CD14-positive monocyte (primary cell): Measurements from ENCODE around the gene RPS6KA4. TPM values are rescaled to one million over a fixed set of nuclear protein-coding genes. Genes with fewer than 3 reads are reported as not detected.

ENCODE experiments used
- DNase-seq, 3 donors: peaks; one replicate each; pipeline ENCODE4 v3.0.0-alpha.2; 2011 to 2022
- H2AFZ ChIP-seq: 2 replicates; pipeline ENCODE4 v1.6.0; 2012; ENCODE audit warnings: mild to moderate bottlenecking, low read depth, low read length, inconsistent platforms; ENCODE audit not compliant: insufficient read depth, poor library complexity, severe bottlenecking
- H3K27ac ChIP-seq, 2 donors: 1 replicate in 1 of 2; 2 replicates in 1 of 2; pipeline ENCODE4 v1.5.1; 2012 to 2013; ENCODE audit warnings: low read length in 2 of 2, control low read depth in 1 of 2, inconsistent platforms in 1 of 2, low read depth in 1 of 2, mild to moderate bottlenecking in 1 of 2
- H3K27me3 ChIP-seq, 2 donors: one replicate each; pipeline versions ENCODE4 v1.6.0 to v1.6.1; 2011 to 2013; ENCODE audit warnings: low read length in 2 of 2; ENCODE audit not compliant: control insufficient read depth in 2 of 2, insufficient read depth in 2 of 2
- H3K36me3 ChIP-seq, 2 donors: replicated peaks in 1 of 2; 1 replicate in 1 of 2; 2 replicates in 1 of 2; pipeline versions ENCODE4 v1.5.1 to v1.6.1; 2012 to 2013; ENCODE audit warnings: low read length in 2 of 2, control low read depth in 1 of 2, inconsistent platforms in 1 of 2, mild to moderate bottlenecking in 1 of 2; ENCODE audit not compliant: insufficient read depth in 2 of 2, control insufficient read depth in 1 of 2
- H3K4me1 ChIP-seq, 2 donors: 1 replicate in 1 of 2; 2 replicates in 1 of 2; pipeline versions ENCODE4 v1.5.1 to v1.6.1; 2012 to 2013; ENCODE audit warnings: low read length in 2 of 2, control low read depth in 1 of 2, inconsistent platforms in 1 of 2, mild to moderate bottlenecking in 1 of 2, moderate library complexity in 1 of 2; ENCODE audit not compliant: insufficient read depth in 2 of 2, control insufficient read depth in 1 of 2
- H3K4me2 ChIP-seq: replicated peaks from 2 replicates; pipeline ENCODE3; 2012; ENCODE audit warnings: low read length, moderate library complexity, mild to moderate bottlenecking; ENCODE audit not compliant: poor library complexity, severe bottlenecking; ENCODE audit errors: extremely low read depth
- H3K4me3 ChIP-seq, 3 experiments: fragments of 200-600 bp in 1 of 3; sonication (generic) in 1 of 3; replicated peaks in 1 of 3; 1 replicate in 2 of 3; 2 replicates in 1 of 3; pipeline ENCODE4 v1.5.1; 2011 to 2013; ENCODE audit warnings: low read length in 3 of 3, mild to moderate bottlenecking in 3 of 3, control low read depth in 2 of 3, low read depth in 2 of 3, inconsistent platforms in 1 of 3, moderate library complexity in 1 of 3
- H3K79me2 ChIP-seq: 2 replicates; pipeline ENCODE4 v1.6.0; 2012; ENCODE audit warnings: mild to moderate bottlenecking, control low read depth, inconsistent platforms, low read length, moderate library complexity; ENCODE audit not compliant: insufficient read depth
- H3K9ac ChIP-seq: 2 replicates; pipeline ENCODE4 v1.6.0; 2017; ENCODE audit warnings: low read length, mild to moderate bottlenecking; ENCODE audit not compliant: insufficient read depth, poor library complexity, severe bottlenecking
- H3K9me3 ChIP-seq, 2 donors: replicated peaks in 1 of 2; 1 replicate in 1 of 2; 2 replicates in 1 of 2; pipeline versions ENCODE4 v1.5.1 to v1.6.1; 2012 to 2013; ENCODE audit warnings: low read length in 2 of 2, control low read depth in 1 of 2; ENCODE audit not compliant: control insufficient read depth in 1 of 2, insufficient read depth in 1 of 2
- H4K20me1 ChIP-seq: 2 replicates; pipeline ENCODE4 v1.6.0; 2012; ENCODE audit warnings: mild to moderate bottlenecking, low read length, control low read depth, moderate library complexity; ENCODE audit not compliant: insufficient read depth
- H3K27ac Mint-ChIP-seq, 7 donors: one replicate each; pipeline ENCODE4 v1.8.0; 2020; ENCODE audit warnings: mild to moderate bottlenecking in 7 of 7, mixed read lengths in 7 of 7, moderate library complexity in 6 of 7, inconsistent platforms in 2 of 7
- H3K27me3 Mint-ChIP-seq, 3 donors: one replicate each; pipeline ENCODE4 v1.8.0; 2021 to 2022; ENCODE audit warnings: low read depth in 3 of 3, mild to moderate bottlenecking in 3 of 3, mixed read lengths in 3 of 3, moderate library complexity in 3 of 3, inconsistent platforms in 1 of 3
- H3K36me3 Mint-ChIP-seq, 2 donors: one replicate each; pipeline ENCODE4 v1.8.0; 2020; ENCODE audit warnings: mixed read lengths in 2 of 2, inconsistent platforms in 1 of 2, mild to moderate bottlenecking in 1 of 2
- H3K4me1 Mint-ChIP-seq: one replicate; pipeline ENCODE4 v1.8.0; 2020; ENCODE audit warnings: mild to moderate bottlenecking, mixed read lengths
- H3K4me3 Mint-ChIP-seq, 2 donors: one replicate each; pipeline ENCODE4 v1.8.0; 2020; ENCODE audit warnings: mild to moderate bottlenecking in 2 of 2, mixed read lengths in 2 of 2, moderate library complexity in 1 of 2
- H3K9me3 Mint-ChIP-seq, 7 donors: one replicate each; pipeline ENCODE4 v1.8.0; 2020 to 2022; ENCODE audit warnings: mixed read lengths in 7 of 7, mild to moderate bottlenecking in 6 of 7, moderate library complexity in 6 of 7, inconsistent platforms in 2 of 7
- WGBS: methylation state at CpG from one replicate; pipeline ENCODE4 v1.1.5; 2013; ENCODE audit warnings: missing lambda C conversion rate; ENCODE audit not compliant: insufficient coverage; 5-methylcytosine and 5-hydroxymethylcytosine counted together
- intact Hi-C, 2 donors: fragments of 100-400 bp; cut with micrococcal nuclease; formaldehyde crosslinking; loops; one replicate each; pipeline versions ENCODE4 v1.15.0 to v1.15.1; 2023
- polyA plus RNA-seq, 3 donors: library from polyadenylated mRNA; depleted of rRNA in 1 of 3; unstranded in 2 of 3; stranded (reverse) in 1 of 3; fragments of 300-500 nt in 2 of 3; fragments of >200 nt in 1 of 3; fragmentation: Illumina TruSeq in 2 of 3; gene quantifications; 1 replicate in 2 of 3; 2 replicates in 1 of 3; pipeline ENCODE4 v1.2.3, GENCODE V29; 2012 to 2021
- TF ChIP-seq, protein P1 (sequence below): fragments of 200-600 bp; IDR thresholded peaks from one replicate; pipeline ENCODE4 v1.8.0; 2022; ENCODE audit warnings: antibody characterized with exemption, mild to moderate bottlenecking

Gene RPS6KA4
- polyA plus RNA-seq, 3 donors: 16.2 to 110 (median 24.5) TPM

GRCh38 chr11:64407630-64408029 is 48.7 kb downstream of the RPS6KA4 start:
- Histone ChIP-seq H2AFZ (no peak overlapping the region), H3K9ac (no peak overlapping the region), H3K27me3 (no peaks in the 10 kb centered on the region), H3K36me3 (no peaks in the 10 kb centered on the region), H3K79me2 (no peaks in the 10 kb centered on the region), H4K20me1 (no peaks in the 10 kb centered on the region), H3K27ac (no peak overlapping the region), H3K4me2 (no peak overlapping the region), H3K4me1 (peaks cover 48 to 49% of the 10 kb centered on the region in 2 donors), H3K4me3 (no peak overlapping the region), H3K9me3 (no peaks in the 10 kb centered on the region)
- TF ChIP-seq, protein P1, sequence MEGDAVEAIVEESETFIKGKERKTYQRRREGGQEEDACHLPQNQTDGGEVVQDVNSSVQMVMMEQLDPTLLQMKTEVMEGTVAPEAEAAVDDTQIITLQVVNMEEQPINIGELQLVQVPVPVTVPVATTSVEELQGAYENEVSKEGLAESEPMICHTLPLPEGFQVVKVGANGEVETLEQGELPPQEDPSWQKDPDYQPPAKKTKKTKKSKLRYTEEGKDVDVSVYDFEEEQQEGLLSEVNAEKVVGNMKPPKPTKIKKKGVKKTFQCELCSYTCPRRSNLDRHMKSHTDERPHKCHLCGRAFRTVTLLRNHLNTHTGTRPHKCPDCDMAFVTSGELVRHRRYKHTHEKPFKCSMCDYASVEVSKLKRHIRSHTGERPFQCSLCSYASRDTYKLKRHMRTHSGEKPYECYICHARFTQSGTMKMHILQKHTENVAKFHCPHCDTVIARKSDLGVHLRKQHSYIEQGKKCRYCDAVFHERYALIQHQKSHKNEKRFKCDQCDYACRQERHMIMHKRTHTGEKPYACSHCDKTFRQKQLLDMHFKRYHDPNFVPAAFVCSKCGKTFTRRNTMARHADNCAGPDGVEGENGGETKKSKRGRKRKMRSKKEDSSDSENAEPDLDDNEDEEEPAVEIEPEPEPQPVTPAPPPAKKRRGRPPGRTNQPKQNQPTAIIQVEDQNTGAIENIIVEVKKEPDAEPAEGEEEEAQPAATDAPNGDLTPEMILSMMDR: no peak
- intact Hi-C loops: no loop called here
- Mint-ChIP-seq H3K9me3 (peaks cover 0 to 4% (median 2%) of the 10 kb centered on the region in 7 donors), H3K4me3 (no peak overlapping the region), H3K4me1 (peaks cover 60% of the 10 kb centered on the region), H3K27me3 (peaks cover 0 to 3% (median 3%) of the 10 kb centered on the region in 3 donors), H3K36me3 (peaks cover 2% of the 10 kb centered on the region in 2 donors), H3K27ac (peak overlapping the region in 2 of 7 donors; percentile 3 to 7)
- 100% methylated on average over 1 of the region's 2 CpGs for WGBS
- DNase-seq: no peak

- 97% methylated on average over 6 of the region's 20 CpGs for WGBS
- Mint-ChIP-seq H3K9me3 (peaks cover 0 to 1% (median 0%) of the 10 kb centered on the region in 7 donors), H3K27me3 (peaks cover 0 to 1% (median 1%) of the 10 kb centered on the region in 3 donors), H3K27ac (peak overlapping the region in 3 of 7 donors; percentile 76 to 90 (median 89)), H3K4me1 (peaks cover 49% of the 10 kb centered on the region), H3K36me3 (peaks cover 1 to 2% of the 10 kb centered on the region in 2 donors), H3K4me3 (no peak overlapping the region)
- peak overlapping the region; percentile 65 for H3K4me2 ChIP-seq
- intact Hi-C loops: no loop called here
- peak overlapping the region; percentile 71 for H2AFZ ChIP-seq
- no peaks in the 10 kb centered on the region for H4K20me1 ChIP-seq
- no peaks in the 10 kb centered on the region for H3K36me3 ChIP-seq
- no peak overlapping the region for H3K9ac ChIP-seq
- H3K79me2 ChIP-seq: no peaks in the 10 kb centered on the region
- no peaks in the 10 kb centered on the region for H3K9me3 ChIP-seq
- no peaks in the 10 kb centered on the region for H3K27me3 ChIP-seq
- no peak for DNase-seq
- peaks cover 41 to 42% of the 10 kb centered on the region in 2 donors for H3K4me1 ChIP-seq
- TF ChIP-seq, protein P1: no peak
- peak overlapping the region; percentile 44 to 74 for H3K27ac ChIP-seq
- peak overlapping the region in 1 of 3 experiments; percentile 61 for H3K4me3 ChIP-seq
Observed at GRCh38 chr11:64409278-64409677, 50.3 kb downstream of the RPS6KA4 start.
